K562 (cell line): ENCODE measurements around the gene MAPRE2. TPM values are rescaled to one million over a fixed set of nuclear protein-coding genes. Genes with fewer than 3 reads are reported as not detected.

ENCODE experiments used
- CBX5 ChIP-seq: IDR thresholded peaks from 2 replicates; pipeline ENCODE4 v1.6.1; 2014; ENCODE audit warnings: low read depth, borderline replicate concordance
- ETV1 ChIP-seq: fragments of 450-650 bp; conservative IDR thresholded peaks from 2 replicates; pipeline ENCODE4 v1.6.1; 2016; ENCODE audit warnings: missing genetic modification characterization, control low read depth, low read depth, missing compliant biosample characterization
- JUND ChIP-seq, 2 experiments: IDR thresholded peaks; 2 replicates in 1 of 2; 3 replicates in 1 of 2; pipeline ENCODE4 v1.6.1; 2011; ENCODE audit warnings: borderline replicate concordance in 2 of 2, low read depth in 2 of 2, low read length in 2 of 2, improper control_type of control experiment in 1 of 2, missing biosample characterization in 1 of 2, missing genetic modification characterization in 1 of 2, missing genetic modification reagents in 1 of 2
- MYNN ChIP-seq, 2 experiments: sonication (generic); formaldehyde crosslinking in 1 of 2; IDR thresholded peaks; 2 replicates each; pipeline versions ENCODE4 v1.5.0 to v1.6.1; 2016 to 2020; ENCODE audit warnings: antibody characterized with exemption in 1 of 2, missing genetic modification reagents in 1 of 2
- RFX1 ChIP-seq: fragments of 450-650 bp; IDR thresholded peaks from 2 replicates; pipeline ENCODE4 v1.6.1; 2016; ENCODE audit warnings: mild to moderate bottlenecking, moderate library complexity
- TAF9B ChIP-seq: fragments of 450-650 bp; IDR thresholded peaks from 2 replicates; pipeline ENCODE4 v1.6.1; 2018; ENCODE audit warnings: mild to moderate bottlenecking; ENCODE audit not compliant: partially characterized antibody
- ZBTB1 ChIP-seq: sonication (generic); formaldehyde crosslinking; IDR thresholded peaks from 2 replicates; pipeline ENCODE4 v1.8.1; 2023; ENCODE audit warnings: missing genetic modification reagents, low read depth, mild to moderate bottlenecking, borderline replicate concordance
- ZBTB8A ChIP-seq: fragments of 450-650 bp; IDR thresholded peaks from 2 replicates; pipeline ENCODE4 v1.6.1; 2018; ENCODE audit warnings: mild to moderate bottlenecking, moderate library complexity; ENCODE audit not compliant: partially characterized antibody
- polyA plus RNA-seq, 8 experiments: library from polyadenylated mRNA; depleted of rRNA in 4 of 8; stranded (reverse) in 5 of 8; unstranded in 3 of 8; fragments of >200 nt; fragmentation: Nextera tagmentation in 2 of 8; fragmentation: Illumina TruSeq in 1 of 8; extraction: Ambion mirVana in 2 of 8; extraction: Trizol in 1 of 8; gene quantifications; 2 replicates each; pipeline versions ENCODE4 v1.2.1 to v1.2.3, GENCODE V29; 2011 to 2014; ENCODE audit warnings: inconsistent platforms in 1 of 8, missing spikeins in 1 of 8
- total RNA-seq, 7 experiments: library from RNA; depleted of rRNA in 6 of 7; stranded (reverse); fragments of >200 nt in 6 of 7; fragmentation: Illumina TruSeq in 2 of 7; extraction: Trizol in 2 of 7; gene quantifications; 2 replicates each; pipeline versions ENCODE4 v1.2.1 to v1.2.3, GENCODE V29; 2011 to 2021; ENCODE audit warnings: low replicate concordance in 1 of 7
- TF ChIP-seq, protein P1 (sequence below): fragments of 250-450 bp; sonication (Bioruptor Pico); IDR thresholded peaks from 2 replicates; pipeline ENCODE4 v1.4.0; 2020
- TF ChIP-seq, protein P2 (sequence below): fragments of 250-450 bp; sonication (Bioruptor Pico); IDR thresholded peaks from 2 replicates; pipeline ENCODE4 v1.4.0; 2020
- TF ChIP-seq, protein P3 (sequence below): fragments of 450-650 bp; IDR thresholded peaks from 2 replicates; pipeline ENCODE4 v1.6.1; 2014; ENCODE audit warnings: low read depth, mild to moderate bottlenecking, moderate library complexity, borderline replicate concordance
- TF ChIP-seq, protein P4 (sequence below): IDR thresholded peaks from 2 replicates; pipeline ENCODE4 v1.6.1; 2011; ENCODE audit not compliant: insufficient read length; ENCODE audit errors: extremely low read depth
- TF ChIP-seq, protein P5 (sequence below): fragments of 250-450 bp; sonication (Bioruptor Pico); IDR thresholded peaks from 2 replicates; pipeline ENCODE4 v1.5.0; 2021

Gene MAPRE2
- total and polyA plus RNA-seq, 9 of the 15 experiments (the other 6 are each of a cell fraction or from before 2014, with no cell fraction given), result 32.3 to 70.7 (median 40.7) TPM

DNA sequence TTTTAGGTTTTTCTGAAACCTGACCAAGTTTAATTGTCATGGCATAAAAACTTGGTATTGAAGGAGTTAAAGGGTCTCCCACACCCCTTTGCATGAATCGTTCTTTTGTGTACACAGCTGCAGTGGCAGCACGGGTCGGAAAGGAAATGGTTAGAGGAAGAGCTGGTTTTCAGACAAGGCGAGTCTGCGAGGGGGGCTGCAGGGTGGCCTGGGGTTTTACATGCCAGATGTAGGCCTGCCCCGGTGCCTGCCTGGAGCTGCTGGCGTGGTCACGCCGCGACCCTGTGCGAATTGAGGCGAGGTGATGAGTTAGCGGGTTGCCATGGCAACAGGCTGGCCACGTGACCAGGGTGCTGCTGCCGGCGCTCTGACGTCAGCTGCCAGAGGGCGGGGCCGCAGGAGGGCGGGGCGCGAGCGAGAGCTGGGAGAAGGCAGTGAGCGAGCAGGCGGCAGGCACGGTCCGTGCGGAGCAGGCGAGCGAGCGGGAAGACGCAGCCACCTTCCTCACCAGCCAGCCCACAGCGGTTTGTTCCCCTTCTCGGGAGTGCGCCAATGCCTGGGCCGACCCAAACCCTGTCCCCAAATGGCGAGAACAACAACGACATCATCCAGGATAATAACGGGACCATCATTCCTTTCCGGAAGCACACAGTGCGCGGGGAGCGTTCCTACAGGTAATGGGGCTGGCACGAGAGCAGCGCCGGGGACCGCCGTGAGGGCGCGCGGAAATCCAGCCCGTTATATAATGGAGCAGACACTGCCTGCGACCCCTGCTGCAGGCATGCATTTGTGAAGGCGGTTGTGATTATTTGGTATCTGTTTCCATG, at the start of gene MAPRE2 (continued):
- TF ChIP-seq, protein P1, sequence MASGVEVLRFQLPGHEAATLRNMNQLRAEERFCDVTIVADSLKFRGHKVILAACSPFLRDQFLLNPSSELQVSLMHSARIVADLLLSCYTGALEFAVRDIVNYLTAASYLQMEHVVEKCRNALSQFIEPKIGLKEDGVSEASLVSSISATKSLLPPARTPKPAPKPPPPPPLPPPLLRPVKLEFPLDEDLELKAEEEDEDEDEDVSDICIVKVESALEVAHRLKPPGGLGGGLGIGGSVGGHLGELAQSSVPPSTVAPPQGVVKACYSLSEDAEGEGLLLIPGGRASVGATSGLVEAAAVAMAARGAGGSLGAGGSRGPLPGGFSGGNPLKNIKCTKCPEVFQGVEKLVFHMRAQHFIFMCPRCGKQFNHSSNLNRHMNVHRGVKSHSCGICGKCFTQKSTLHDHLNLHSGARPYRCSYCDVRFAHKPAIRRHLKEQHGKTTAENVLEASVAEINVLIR, result peak; percentile 92
- TF ChIP-seq, protein P2, sequence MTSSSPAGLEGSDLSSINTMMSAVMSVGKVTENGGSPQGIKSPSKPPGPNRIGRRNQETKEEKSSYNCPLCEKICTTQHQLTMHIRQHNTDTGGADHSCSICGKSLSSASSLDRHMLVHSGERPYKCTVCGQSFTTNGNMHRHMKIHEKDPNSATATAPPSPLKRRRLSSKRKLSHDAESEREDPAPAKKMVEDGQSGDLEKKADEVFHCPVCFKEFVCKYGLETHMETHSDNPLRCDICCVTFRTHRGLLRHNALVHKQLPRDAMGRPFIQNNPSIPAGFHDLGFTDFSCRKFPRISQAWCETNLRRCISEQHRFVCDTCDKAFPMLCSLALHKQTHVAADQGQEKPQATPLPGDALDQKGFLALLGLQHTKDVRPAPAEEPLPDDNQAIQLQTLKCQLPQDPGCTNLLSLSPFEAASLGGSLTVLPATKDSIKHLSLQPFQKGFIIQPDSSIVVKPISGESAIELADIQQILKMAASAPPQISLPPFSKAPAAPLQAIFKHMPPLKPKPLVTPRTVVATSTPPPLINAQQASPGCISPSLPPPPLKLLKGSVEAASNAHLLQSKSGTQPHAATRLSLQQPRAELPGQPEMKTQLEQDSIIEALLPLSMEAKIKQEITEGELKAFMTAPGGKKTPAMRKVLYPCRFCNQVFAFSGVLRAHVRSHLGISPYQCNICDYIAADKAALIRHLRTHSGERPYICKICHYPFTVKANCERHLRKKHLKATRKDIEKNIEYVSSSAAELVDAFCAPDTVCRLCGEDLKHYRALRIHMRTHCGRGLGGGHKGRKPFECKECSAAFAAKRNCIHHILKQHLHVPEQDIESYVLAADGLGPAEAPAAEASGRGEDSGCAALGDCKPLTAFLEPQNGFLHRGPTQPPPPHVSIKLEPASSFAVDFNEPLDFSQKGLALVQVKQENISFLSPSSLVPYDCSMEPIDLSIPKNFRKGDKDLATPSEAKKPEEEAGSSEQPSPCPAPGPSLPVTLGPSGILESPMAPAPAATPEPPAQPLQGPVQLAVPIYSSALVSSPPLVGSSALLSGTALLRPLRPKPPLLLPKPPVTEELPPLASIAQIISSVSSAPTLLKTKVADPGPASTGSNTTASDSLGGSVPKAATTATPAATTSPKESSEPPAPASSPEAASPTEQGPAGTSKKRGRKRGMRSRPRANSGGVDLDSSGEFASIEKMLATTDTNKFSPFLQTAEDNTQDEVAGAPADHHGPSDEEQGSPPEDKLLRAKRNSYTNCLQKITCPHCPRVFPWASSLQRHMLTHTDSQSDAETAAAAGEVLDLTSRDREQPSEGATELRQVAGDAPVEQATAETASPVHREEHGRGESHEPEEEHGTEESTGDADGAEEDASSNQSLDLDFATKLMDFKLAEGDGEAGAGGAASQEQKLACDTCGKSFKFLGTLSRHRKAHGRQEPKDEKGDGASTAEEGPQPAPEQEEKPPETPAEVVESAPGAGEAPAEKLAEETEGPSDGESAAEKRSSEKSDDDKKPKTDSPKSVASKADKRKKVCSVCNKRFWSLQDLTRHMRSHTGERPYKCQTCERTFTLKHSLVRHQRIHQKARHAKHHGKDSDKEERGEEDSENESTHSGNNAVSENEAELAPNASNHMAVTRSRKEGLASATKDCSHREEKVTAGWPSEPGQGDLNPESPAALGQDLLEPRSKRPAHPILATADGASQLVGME, result peak; percentile 91; the same call in 1 of the 2 replicates
- TF ChIP-seq ETV1 (tag) (no peak), TAF9B (peak; percentile 65), ZBTB8A (no peak), JUND (IDR thresholded peaks at IDR 0.05; ENCODE audit: borderline replicate concordance, low read depth, low read length) (peak; percentile 86), JUND (tag; IDR thresholded peaks at IDR 0.05; ENCODE audit: borderline replicate concordance, low read depth, low read length) (peak; percentile 76; the same call in 1 of the 3 replicates), ZBTB1 (CRISPR knock-in tag) (peak; percentile 65; the same call in 1 of the 2 replicates), RFX1 (peak; percentile 100), CBX5 (no peak), MYNN (IDR thresholded peaks at IDR 0.05) (peak; percentile 17; the same call in 1 of the 2 replicates), MYNN (CRISPR knock-in tag; IDR thresholded peaks at IDR 0.05) (no peak)
- TF ChIP-seq, protein P3, sequence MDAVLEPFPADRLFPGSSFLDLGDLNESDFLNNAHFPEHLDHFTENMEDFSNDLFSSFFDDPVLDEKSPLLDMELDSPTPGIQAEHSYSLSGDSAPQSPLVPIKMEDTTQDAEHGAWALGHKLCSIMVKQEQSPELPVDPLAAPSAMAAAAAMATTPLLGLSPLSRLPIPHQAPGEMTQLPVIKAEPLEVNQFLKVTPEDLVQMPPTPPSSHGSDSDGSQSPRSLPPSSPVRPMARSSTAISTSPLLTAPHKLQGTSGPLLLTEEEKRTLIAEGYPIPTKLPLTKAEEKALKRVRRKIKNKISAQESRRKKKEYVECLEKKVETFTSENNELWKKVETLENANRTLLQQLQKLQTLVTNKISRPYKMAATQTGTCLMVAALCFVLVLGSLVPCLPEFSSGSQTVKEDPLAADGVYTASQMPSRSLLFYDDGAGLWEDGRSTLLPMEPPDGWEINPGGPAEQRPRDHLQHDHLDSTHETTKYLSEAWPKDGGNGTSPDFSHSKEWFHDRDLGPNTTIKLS, result 0 out of 2 replicates have a peak, but pooled peaks have one; percentile 18
- TF ChIP-seq, protein P4, sequence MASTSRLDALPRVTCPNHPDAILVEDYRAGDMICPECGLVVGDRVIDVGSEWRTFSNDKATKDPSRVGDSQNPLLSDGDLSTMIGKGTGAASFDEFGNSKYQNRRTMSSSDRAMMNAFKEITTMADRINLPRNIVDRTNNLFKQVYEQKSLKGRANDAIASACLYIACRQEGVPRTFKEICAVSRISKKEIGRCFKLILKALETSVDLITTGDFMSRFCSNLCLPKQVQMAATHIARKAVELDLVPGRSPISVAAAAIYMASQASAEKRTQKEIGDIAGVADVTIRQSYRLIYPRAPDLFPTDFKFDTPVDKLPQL, result no peak
- TF ChIP-seq, protein P5, sequence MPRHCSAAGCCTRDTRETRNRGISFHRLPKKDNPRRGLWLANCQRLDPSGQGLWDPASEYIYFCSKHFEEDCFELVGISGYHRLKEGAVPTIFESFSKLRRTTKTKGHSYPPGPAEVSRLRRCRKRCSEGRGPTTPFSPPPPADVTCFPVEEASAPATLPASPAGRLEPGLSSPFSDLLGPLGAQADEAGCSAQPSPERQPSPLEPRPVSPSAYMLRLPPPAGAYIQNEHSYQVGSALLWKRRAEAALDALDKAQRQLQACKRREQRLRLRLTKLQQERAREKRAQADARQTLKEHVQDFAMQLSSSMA (CRISPR knock-in tag), result no peak
